HepG2 (cell line): ENCODE measurements around the gene NIN. TPM values are rescaled to one million over a fixed set of nuclear protein-coding genes. Genes with fewer than 3 reads are reported as not detected.

Experiments
- ARID2 ChIP-seq: sonication (generic); formaldehyde crosslinking; IDR thresholded peaks from 2 replicates; pipeline ENCODE4 v1.8.1; 2022; ENCODE audit warnings: mild to moderate bottlenecking, missing genetic modification reagents, borderline replicate concordance
- CEBPG ChIP-seq: IDR thresholded peaks from 2 replicates; pipeline ENCODE4 v1.6.1; 2016
- IRF2 ChIP-seq: IDR thresholded peaks from 2 replicates; pipeline ENCODE4 v1.6.1; 2018; ENCODE audit warnings: missing genetic modification reagents, missing compliant biosample characterization
- SIX4 ChIP-seq: sonication (generic); formaldehyde crosslinking; IDR thresholded peaks from 2 replicates; pipeline ENCODE4 v1.4.0; 2020; ENCODE audit warnings: missing genetic modification reagents
- TOE1 ChIP-seq: sonication (generic); formaldehyde crosslinking; IDR thresholded peaks from 2 replicates; pipeline ENCODE4 v1.4.0; 2020; ENCODE audit warnings: mild to moderate bottlenecking, missing genetic modification reagents
- ZBTB1 ChIP-seq: sonication (generic); formaldehyde crosslinking; IDR thresholded peaks from 2 replicates; pipeline ENCODE4 v1.4.0; 2020; ENCODE audit warnings: missing genetic modification reagents, borderline replicate concordance
- ZNF510 ChIP-seq: sonication (generic); formaldehyde crosslinking; IDR thresholded peaks from 2 replicates; pipeline ENCODE4 v1.4.0; 2020; ENCODE audit warnings: low read depth, mild to moderate bottlenecking, missing genetic modification reagents
- ZNF703 ChIP-seq: sonication (generic); formaldehyde crosslinking; IDR thresholded peaks from 2 replicates; pipeline ENCODE4 v1.5.1; 2020; ENCODE audit warnings: missing genetic modification reagents, mild to moderate bottlenecking, moderate library complexity, borderline replicate concordance
- polyA plus RNA-seq, 8 experiments: library from polyadenylated mRNA; depleted of rRNA in 3 of 8; stranded (reverse) in 7 of 8; unstranded in 1 of 8; fragments of >200 nt; fragmentation: Illumina TruSeq in 4 of 8; extraction: Trizol in 4 of 8; gene quantifications; 2 replicates each; pipeline versions ENCODE4 v1.2.1 to v1.2.3, GENCODE V29; 2011 to 2016; ENCODE audit warnings: low read depth in 4 of 8, missing spikeins in 1 of 8, mixed read lengths in 1 of 8; ENCODE audit not compliant: insufficient read depth in 1 of 8
- total RNA-seq, 5 experiments: library from RNA; depleted of rRNA; stranded (reverse); fragments of >200 nt; fragmentation: Illumina TruSeq; extraction: Trizol; gene quantifications; 2 replicates each; pipeline ENCODE4 v1.2.3, GENCODE V29; 2016; ENCODE audit warnings: low read depth in 1 of 5
- TF ChIP-seq, protein P1 (sequence below): sonication (generic); formaldehyde crosslinking; IDR thresholded peaks from 2 replicates; pipeline ENCODE4 v1.4.0; 2020; ENCODE audit warnings: mild to moderate bottlenecking, missing genetic modification reagents
- TF ChIP-seq, protein P2 (sequence below): IDR thresholded peaks from 2 replicates; pipeline ENCODE4 v1.6.1; 2016; ENCODE audit warnings: missing genetic modification reagents, missing compliant biosample characterization
- TF ChIP-seq, protein P3 (sequence below): sonication (generic); formaldehyde crosslinking; IDR thresholded peaks from 2 replicates; pipeline ENCODE4 v1.5.0; 2020; ENCODE audit warnings: mild to moderate bottlenecking, missing genetic modification reagents, borderline replicate concordance

NIN gene
- total and polyA plus RNA-seq, 2 of the 13 experiments (the other 11 are each of a cell fraction or from before 2014, with no cell fraction given), result 2.8 to 9.7 TPM

DNA sequence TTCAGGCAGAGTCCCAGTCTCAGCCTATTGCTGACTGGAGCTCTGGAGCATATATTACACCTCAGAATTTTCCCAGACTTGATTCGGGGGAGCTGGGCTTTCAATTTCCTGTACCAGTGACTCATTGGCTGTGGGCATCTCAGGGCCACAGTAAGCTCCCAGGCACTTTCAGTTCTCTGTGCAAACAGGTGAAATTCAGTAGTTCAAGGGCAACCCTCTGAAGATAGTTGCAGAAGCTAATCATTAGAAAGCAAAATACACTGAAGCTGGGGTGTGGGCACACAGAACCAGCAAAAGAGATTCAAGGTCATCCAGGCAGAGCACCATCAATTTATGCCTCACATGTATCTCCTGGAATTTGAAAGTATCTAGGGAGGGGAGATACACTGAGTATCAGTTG, 8.1 kb upstream of the NIN start (continued):
- TF ChIP-seq, protein P1, sequence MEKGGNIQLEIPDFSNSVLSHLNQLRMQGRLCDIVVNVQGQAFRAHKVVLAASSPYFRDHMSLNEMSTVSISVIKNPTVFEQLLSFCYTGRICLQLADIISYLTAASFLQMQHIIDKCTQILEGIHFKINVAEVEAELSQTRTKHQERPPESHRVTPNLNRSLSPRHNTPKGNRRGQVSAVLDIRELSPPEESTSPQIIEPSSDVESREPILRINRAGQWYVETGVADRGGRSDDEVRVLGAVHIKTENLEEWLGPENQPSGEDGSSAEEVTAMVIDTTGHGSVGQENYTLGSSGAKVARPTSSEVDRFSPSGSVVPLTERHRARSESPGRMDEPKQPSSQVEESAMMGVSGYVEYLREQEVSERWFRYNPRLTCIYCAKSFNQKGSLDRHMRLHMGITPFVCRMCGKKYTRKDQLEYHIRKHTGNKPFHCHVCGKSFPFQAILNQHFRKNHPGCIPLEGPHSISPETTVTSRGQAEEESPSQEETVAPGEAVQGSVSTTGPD (CRISPR knock-in tag), result no peak
- TF ChIP-seq, protein P2, sequence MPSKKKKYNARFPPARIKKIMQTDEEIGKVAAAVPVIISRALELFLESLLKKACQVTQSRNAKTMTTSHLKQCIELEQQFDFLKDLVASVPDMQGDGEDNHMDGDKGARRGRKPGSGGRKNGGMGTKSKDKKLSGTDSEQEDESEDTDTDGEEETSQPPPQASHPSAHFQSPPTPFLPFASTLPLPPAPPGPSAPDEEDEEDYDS (CRISPR knock-in tag), result no peak
- TF ChIP-seq ZNF703 (CRISPR knock-in tag) (no peak), ZNF510 (no peak), CEBPG (0 out of 2 replicates have a peak, but pooled peaks have one; percentile 17), TOE1 (CRISPR knock-in tag) (no peak), SIX4 (no peak), ARID2 (CRISPR knock-in tag) (no peak), IRF2 (CRISPR knock-in tag) (peak; percentile 62), ZBTB1 (no peak)
- TF ChIP-seq, protein P3, sequence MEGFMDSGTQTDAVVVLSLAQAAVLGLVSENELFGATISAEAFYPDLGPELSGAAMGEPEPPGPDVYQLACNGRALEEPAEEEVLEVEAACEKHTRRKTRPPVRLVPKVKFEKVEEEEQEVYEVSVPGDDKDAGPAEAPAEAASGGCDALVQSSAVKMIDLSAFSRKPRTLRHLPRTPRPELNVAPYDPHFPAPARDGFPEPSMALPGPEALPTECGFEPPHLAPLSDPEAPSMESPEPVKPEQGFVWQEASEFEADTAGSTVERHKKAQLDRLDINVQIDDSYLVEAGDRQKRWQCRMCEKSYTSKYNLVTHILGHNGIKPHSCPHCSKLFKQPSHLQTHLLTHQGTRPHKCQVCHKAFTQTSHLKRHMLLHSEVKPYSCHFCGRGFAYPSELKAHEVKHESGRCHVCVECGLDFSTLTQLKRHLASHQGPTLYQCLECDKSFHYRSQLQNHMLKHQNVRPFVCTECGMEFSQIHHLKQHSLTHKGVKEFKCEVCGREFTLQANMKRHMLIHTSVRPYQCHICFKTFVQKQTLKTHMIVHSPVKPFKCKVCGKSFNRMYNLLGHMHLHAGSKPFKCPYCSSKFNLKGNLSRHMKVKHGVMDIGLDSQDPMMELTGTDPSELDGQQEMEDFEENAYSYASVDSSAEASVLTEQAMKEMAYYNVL (CRISPR knock-in tag), result no peak
